ENCODE measurements around the gene RSPRY1. TPM values are rescaled to one million over a fixed set of nuclear protein-coding genes. Genes with fewer than 3 reads are reported as not detected.
"Not testable (repeated sequence)": the region's sequence is repeated elsewhere in the genome, so short reads cannot be mapped to it uniquely, and the experiment has no call there.

RSPRY1 gene
- total and polyA plus RNA-seq, 2 of the 4 experiments (the other 2 are of a cell fraction), result 25.2 to 62.2 TPM

- ATAC-seq (ENCODE audit: low read depth); H3K27ac ChIP-seq (ENCODE audit: insufficient read depth, low read length); H3K4me3 ChIP-seq (ENCODE audit: insufficient read depth, low read depth, low read length); H4K8ac ChIP-seq (ENCODE audit: low read depth in 2 of 2, low read length in 2 of 2); H3K23ac ChIP-seq (ENCODE audit: low read depth, low read length); H4K91ac ChIP-seq (ENCODE audit: insufficient read depth, low read depth, low read length); H3K14ac ChIP-seq (replicated peaks; ENCODE audit: low read depth, low read length); BruUV-seq (replicated peaks); H3K9me1 ChIP-seq (ENCODE audit: insufficient read depth, low read length); H2AFZ ChIP-seq (replicated peaks; ENCODE audit: low read length, poor library complexity); POLR2A ChIA-PET (ENCODE audit: unreplicated experiment); H2BK20ac ChIP-seq (ENCODE audit: low read depth, low read length); H2BK15ac ChIP-seq (ENCODE audit: low read depth, low read length); H4K5ac ChIP-seq (ENCODE audit: low read depth, low read length); H2BK5ac ChIP-seq (ENCODE audit: low read depth, low read length, poor library complexity, severe bottlenecking); H3K9me3 ChIP-seq (ENCODE audit: control insufficient read depth, insufficient read depth, low read length); H3K4ac ChIP-seq (ENCODE audit: low read depth, low read length); dilution Hi-C loops (cut with HindIII; ENCODE audit: low sequenced_read_pairs, unreplicated experiment); DNase-seq; H3K36me3 ChIP-seq (ENCODE audit: control insufficient read depth, insufficient read depth, low read length); H3K9ac ChIP-seq (ENCODE audit: low read depth, low read length); H3K27me3 ChIP-seq (ENCODE audit: control insufficient read depth, insufficient read depth, low read length); H3K18ac ChIP-seq (ENCODE audit: low read depth, low read length); H3K4me2 ChIP-seq (ENCODE audit: low read depth, low read length); H3K56ac ChIP-seq (ENCODE audit: extremely low read depth, insufficient read depth, low read length); H2AK5ac ChIP-seq (ENCODE audit: low read depth, low read length); in situ Hi-C loops (cut with MboI; ENCODE audit: low sequenced_read_pairs); H2BK120ac ChIP-seq (ENCODE audit: low read depth, low read length); H2AK9ac ChIP-seq (replicated peaks; ENCODE audit: low read depth, low read length, poor library complexity); intact Hi-C loops (cut with micrococcal nuclease): not testable (repeated sequence)
- no CpG with 5 or more reads among the region's 4 CpGs for whole genome bisulfite sequencing, 2 experiments (ENCODE audit: extremely low coverage in 2 of 2, insufficient read length in 1 of 2)
- Histone ChIP-seq H3K79me1 (ENCODE audit: low read depth in 1 of 2, low read length in 2 of 2) (peaks cover 21 to 67% of the 10 kb centered on the region in 2 experiments), H4K20me1 (ENCODE audit: insufficient read depth, low read length) (peaks cover 18% of the 10 kb centered on the region; the same call in 1 of the 2 replicates), H3K4me1 (ENCODE audit: control insufficient read depth, insufficient read depth, low read length) (peaks cover 21% of the 10 kb centered on the region)
- CTCF ChIA-PET, result interaction anchor here (1.0 kb wide), 1 partner anchor 110 kb away, joined by 3 read pairs; no protein-coding TSS in a partner anchor
These were observed 3.4 kb downstream of the RSPRY1 start for GRCh38 chr16:57189527-57189926.
